ENCODE measurements around the gene HORMAD1. TPM values are rescaled to one million over a fixed set of nuclear protein-coding genes. Genes with fewer than 3 reads are reported as not detected.

Gene HORMAD1
- total and polyA plus RNA-seq, 2 of the 8 experiments (the other 6 are each of a cell fraction or from before 2014, with no cell fraction given): not detected

- H3K9me3 ChIP-seq (ENCODE audit: insufficient read depth in 2 of 2, low read depth in 1 of 2, low read length in 1 of 2): no peaks in the 10 kb centered on the region
- H3K27me3 ChIP-seq (replicated peaks in 1 of 4; ENCODE audit: control insufficient read depth in 3 of 4, extremely low read depth in 1 of 4, insufficient read depth in 3 of 4, low read length in 3 of 4): no peaks in the 10 kb centered on the region
- H3K4me3 ChIP-seq (ENCODE audit: extremely low read depth in 1 of 4, insufficient read depth in 2 of 4, low read depth in 3 of 4, low read length in 4 of 4): no peak overlapping the region
- no peaks in the 10 kb centered on the region for H3K79me2 ChIP-seq (ENCODE audit: control insufficient read depth in 1 of 2, insufficient read depth in 2 of 2, low read length in 2 of 2)
- no peaks in the 10 kb centered on the region for H3K36me3 ChIP-seq (ENCODE audit: control insufficient read depth in 2 of 4, insufficient read depth in 4 of 4, low read length in 3 of 4)
- no peak overlapping the region for H2BK12ac ChIP-seq (ENCODE audit: low read depth, low read length)
- H3K23ac ChIP-seq (ENCODE audit: insufficient read length): no peak overlapping the region
- no peak overlapping the region for H4K91ac ChIP-seq (replicated peaks; ENCODE audit: insufficient read length, low read length)
- H2BK20ac ChIP-seq (ENCODE audit: low read length): no peak overlapping the region
- H3K9ac ChIP-seq (replicated peaks in 1 of 4; ENCODE audit: extremely low read depth in 1 of 4, low read depth in 3 of 4, low read length in 3 of 4): no peak overlapping the region
- no peak for DNase-seq (ENCODE audit: low read depth in 1 of 2, low spot score in 2 of 2)
- H3K23me2 ChIP-seq (ENCODE audit: low read depth, low read length): no peaks in the 10 kb centered on the region
- POLR2A ChIA-PET (ENCODE audit: partially characterized antibody): interaction anchor here (0.7 kb wide), 1 partner anchor 171 kb away, joined by 3 read pairs; no protein-coding TSS in a partner anchor
- WGBS, 2 experiments (ENCODE audit: extremely low coverage in 1 of 2, insufficient coverage in 1 of 2, insufficient read length in 1 of 2, insufficient replicate concordance in 2 of 2, low coverage in 1 of 2, low lambda C conversion rate in 2 of 2, missing lambda C conversion rate in 1 of 2): 94% methylated on average over 5 of the region's 12 CpGs; no CpG with 5 or more reads in 1 of the 2 experiments
- no peak overlapping the region for H2BK15ac ChIP-seq (ENCODE audit: low read length)
- H3K4me2 ChIP-seq (ENCODE audit: insufficient read depth in 1 of 2, low read depth in 2 of 2, low read length in 2 of 2): no peak overlapping the region
- no peak overlapping the region for H3K56ac ChIP-seq (replicated peaks; ENCODE audit: insufficient read length, low read depth, low read length)
- no peak overlapping the region for H3K18ac ChIP-seq (ENCODE audit: extremely low read depth, low read length)
- no peak overlapping the region for H3K4ac ChIP-seq (replicated peaks; ENCODE audit: insufficient read length, low read depth, low read length)
- no peak overlapping the region for H2AK5ac ChIP-seq (ENCODE audit: low read depth, low read length)
- H2BK5ac ChIP-seq (ENCODE audit: low read depth, low read length): no peak overlapping the region
- FAIRE-seq: no peak
- TF ChIP-seq BRCA1 (IDR thresholded peaks at IDR 0.05; ENCODE audit: low read depth, low read length): no peak
- TF ChIP-seq SUZ12 (IDR thresholded peaks at IDR 0.05; ENCODE audit: low read length): no peak
- no peak overlapping the region for H4K5ac ChIP-seq (ENCODE audit: insufficient read length, low read depth, low read length)
- no peak overlapping the region for H4K8ac ChIP-seq (ENCODE audit: extremely low read depth, insufficient read depth, low read length)
- H3K14ac ChIP-seq (ENCODE audit: insufficient read length): no peak overlapping the region
- no peaks in the 10 kb centered on the region for H3K4me1 ChIP-seq (replicated peaks in 1 of 4; ENCODE audit: control insufficient read depth in 3 of 4, insufficient read depth in 4 of 4, low read length in 3 of 4)
- no peak overlapping the region for H3K27ac ChIP-seq (ENCODE audit: low read depth, low read length)
- CTCF ChIA-PET (ENCODE audit: partially characterized antibody): interaction anchor here (1.3 kb wide), 1 partner anchor 10 kb away, joined by 6 read pairs; no protein-coding TSS in a partner anchor
- H2AFZ ChIP-seq (ENCODE audit: low read length): 0 out of 2 replicates have a peak overlapping the region, but pooled peaks have one; percentile 34
- no peaks in the 10 kb centered on the region for H3K79me1 ChIP-seq (ENCODE audit: low read depth, low read length)
- no peaks in the 10 kb centered on the region for H4K20me1 ChIP-seq (replicated peaks in 1 of 2; ENCODE audit: control insufficient read depth in 1 of 2, insufficient read depth in 2 of 2, low read length in 2 of 2)
- no peak overlapping the region for H2BK120ac ChIP-seq (replicated peaks; ENCODE audit: low read depth, low read length)
Observed at GRCh38 chr1:150748878-150749719, 28.4 kb upstream of the HORMAD1 start.

Measured in H1 (cell line).